Upper lobe of right lung (tissue), 1 donor: ENCODE results near the gene IQSEC1. TPM values are rescaled to one million over a fixed set of nuclear protein-coding genes. Genes with fewer than 3 reads are reported as not detected.
A peak's percentile ranks its signal among the peaks of the same experiment; 100 is the strongest.

Experiments used
- ATAC-seq: fragments of 200-7000 bp; cut with Tn5 transposase; one replicate; pipeline ENCODE4 v1.9.1; 2020; ENCODE audit warnings: mild to moderate bottlenecking, moderate library complexity
- DNase-seq: peaks from one replicate; pipeline ENCODE4 v3.0.0-alpha.2; 2020
- H3K27ac ChIP-seq: fragments of 200-600 bp; one replicate; pipeline ENCODE4 v1.8.0; 2022
- H3K27me3 ChIP-seq: fragments of 200-600 bp; one replicate; pipeline ENCODE4 v1.8.0; 2022; ENCODE audit warnings: mild to moderate bottlenecking
- H3K36me3 ChIP-seq: fragments of 200-600 bp; one replicate; pipeline ENCODE4 v1.8.0; 2022
- H3K4me1 ChIP-seq: fragments of 200-600 bp; one replicate; pipeline ENCODE4 v1.8.0; 2022
- H3K4me3 ChIP-seq: fragments of 200-600 bp; one replicate; pipeline ENCODE4 v1.8.0; 2022; ENCODE audit warnings: mild to moderate bottlenecking
- H3K9me3 ChIP-seq: fragments of 200-600 bp; one replicate; pipeline ENCODE4 v1.8.0; 2022
- intact Hi-C: fragments of 100-400 bp; cut with DNase I; formaldehyde crosslinking; loops from one replicate; pipeline ENCODE4 v1.11.0; 2022
- long read RNA-seq: library from polyadenylated mRNA; unstranded; transcript quantifications from one replicate; pipeline ENCODE4 v2.0.0, GENCODE V29; 2021
- total RNA-seq: library from RNA; stranded (reverse); fragmentation: NEBNext Ultra II Directional; extraction: Animal tissue kit (Norgen Biotek cat#: 25700); gene quantifications from one replicate; pipeline ENCODE4 v1.2.1, GENCODE V29; 2021
- TF ChIP-seq, protein P1 (sequence below): fragments of 200-600 bp; IDR thresholded peaks from one replicate; pipeline ENCODE4 v1.8.0; 2022; ENCODE audit warnings: antibody characterized with exemption
- donor health status: DM: no; HTN: yes; CAD: no; lungs with severe emphysema.

Gene IQSEC1
- total RNA-seq = 61.6 TPM
- long read RNA-seq, full-length matches to known transcripts = 1 of 106 reads
- long read RNA-seq, partial matches to known transcripts = 14 of 106 reads
- long read RNA-seq, other reads (novel, unspliced or antisense) = 91 of 106 reads

- peak; percentile 46 for ATAC-seq
- DNase-seq = peak; percentile 71
Observed at GRCh38 chr3:13073326-13074005, at the start of gene IQSEC1. TSS of gene IQSEC1 (minus strand) at chr3:13073429. CDS start at chr3:13073014, 415 bp downstream.

GRCh38 chr3:13122081-13123012 is 49.1 kb upstream of the IQSEC1 start:
- Histone ChIP-seq H3K4me3 (no peak overlapping the region), H3K27ac (no peak overlapping the region), H3K27me3 (no peaks in the 10 kb centered on the region), H3K36me3 (no peaks in the 10 kb centered on the region), H3K4me1 (no peaks in the 10 kb centered on the region), H3K9me3 (no peaks in the 10 kb centered on the region)
- peak; percentile 72 for ATAC-seq
- TF ChIP-seq, protein P1, sequence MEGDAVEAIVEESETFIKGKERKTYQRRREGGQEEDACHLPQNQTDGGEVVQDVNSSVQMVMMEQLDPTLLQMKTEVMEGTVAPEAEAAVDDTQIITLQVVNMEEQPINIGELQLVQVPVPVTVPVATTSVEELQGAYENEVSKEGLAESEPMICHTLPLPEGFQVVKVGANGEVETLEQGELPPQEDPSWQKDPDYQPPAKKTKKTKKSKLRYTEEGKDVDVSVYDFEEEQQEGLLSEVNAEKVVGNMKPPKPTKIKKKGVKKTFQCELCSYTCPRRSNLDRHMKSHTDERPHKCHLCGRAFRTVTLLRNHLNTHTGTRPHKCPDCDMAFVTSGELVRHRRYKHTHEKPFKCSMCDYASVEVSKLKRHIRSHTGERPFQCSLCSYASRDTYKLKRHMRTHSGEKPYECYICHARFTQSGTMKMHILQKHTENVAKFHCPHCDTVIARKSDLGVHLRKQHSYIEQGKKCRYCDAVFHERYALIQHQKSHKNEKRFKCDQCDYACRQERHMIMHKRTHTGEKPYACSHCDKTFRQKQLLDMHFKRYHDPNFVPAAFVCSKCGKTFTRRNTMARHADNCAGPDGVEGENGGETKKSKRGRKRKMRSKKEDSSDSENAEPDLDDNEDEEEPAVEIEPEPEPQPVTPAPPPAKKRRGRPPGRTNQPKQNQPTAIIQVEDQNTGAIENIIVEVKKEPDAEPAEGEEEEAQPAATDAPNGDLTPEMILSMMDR = no peak
- intact Hi-C loops = no loop called here
- DNase-seq = peak; percentile 84

More at GRCh38 chr3:13073326-13074005, at the start of gene IQSEC1:
- Histone ChIP-seq H3K36me3 (no peaks in the 10 kb centered on the region), H3K27me3 (peaks cover 30% of the 10 kb centered on the region), H3K27ac (no peak within 1 kb of the TSS), H3K4me1 (peaks cover 4% of the 10 kb centered on the region), H3K9me3 (no peaks in the 10 kb centered on the region), H3K4me3 (no peak within 1 kb of the TSS)
- TF ChIP-seq, protein P1 = no peak
- intact Hi-C loops = no loop called here

GRCh38 chr3:13121553-13122001 is 48.3 kb upstream of the IQSEC1 start:
- TF ChIP-seq, protein P1 = no peak
- Histone ChIP-seq H3K27me3 (no peaks in the 10 kb centered on the region), H3K4me1 (no peaks in the 10 kb centered on the region), H3K36me3 (no peaks in the 10 kb centered on the region), H3K9me3 (no peaks in the 10 kb centered on the region), H3K4me3 (no peak overlapping the region), H3K27ac (no peak overlapping the region)
- intact Hi-C loops = no loop called here
- ATAC-seq (no peak), DNase-seq (no peak)

- intact Hi-C loops = no loop called here
- no peaks in the 10 kb centered on the region for H3K4me1 ChIP-seq
- no peak for ATAC-seq
Observed at GRCh38 chr3:13120928-13121552, 47.8 kb upstream of the IQSEC1 start.

More at GRCh38 chr3:13120928-13121552, 47.8 kb upstream of the IQSEC1 start:
- no peaks in the 10 kb centered on the region for H3K36me3 ChIP-seq
- no peaks in the 10 kb centered on the region for H3K9me3 ChIP-seq
- no peak overlapping the region for H3K4me3 ChIP-seq
- TF ChIP-seq, protein P1 = no peak
- no peak overlapping the region for H3K27ac ChIP-seq
- H3K27me3 ChIP-seq = no peaks in the 10 kb centered on the region
- peak; percentile 22 for DNase-seq
